Neural cell (in vitro differentiated cells): ENCODE measurements around the gene STAT3.

Experiments used
- EZH2 ChIP-seq: fragments of 200-600, 300-800 bp; shearing (Covaris generic), sonication (generic); IDR thresholded peaks from 2 replicates; pipeline ENCODE4 v1.6.1; 2014; ENCODE audit warnings: antibody characterized with exemption, low read length, borderline replicate concordance, mild to moderate bottlenecking; ENCODE audit not compliant: insufficient read depth, poor library complexity, severe bottlenecking
- POLR2AphosphoS5 ChIP-seq: IDR thresholded peaks from 2 replicates; pipeline ENCODE4 v1.6.1; 2012
- TF ChIP-seq, protein P1 (sequence below): fragments of 450-650 bp; IDR thresholded peaks from 2 replicates; pipeline ENCODE4 v1.5.1; 2014; ENCODE audit warnings: antibody characterized with exemption, mild to moderate bottlenecking, moderate library complexity; ENCODE audit not compliant: poor library complexity, severe bottlenecking

DNA sequence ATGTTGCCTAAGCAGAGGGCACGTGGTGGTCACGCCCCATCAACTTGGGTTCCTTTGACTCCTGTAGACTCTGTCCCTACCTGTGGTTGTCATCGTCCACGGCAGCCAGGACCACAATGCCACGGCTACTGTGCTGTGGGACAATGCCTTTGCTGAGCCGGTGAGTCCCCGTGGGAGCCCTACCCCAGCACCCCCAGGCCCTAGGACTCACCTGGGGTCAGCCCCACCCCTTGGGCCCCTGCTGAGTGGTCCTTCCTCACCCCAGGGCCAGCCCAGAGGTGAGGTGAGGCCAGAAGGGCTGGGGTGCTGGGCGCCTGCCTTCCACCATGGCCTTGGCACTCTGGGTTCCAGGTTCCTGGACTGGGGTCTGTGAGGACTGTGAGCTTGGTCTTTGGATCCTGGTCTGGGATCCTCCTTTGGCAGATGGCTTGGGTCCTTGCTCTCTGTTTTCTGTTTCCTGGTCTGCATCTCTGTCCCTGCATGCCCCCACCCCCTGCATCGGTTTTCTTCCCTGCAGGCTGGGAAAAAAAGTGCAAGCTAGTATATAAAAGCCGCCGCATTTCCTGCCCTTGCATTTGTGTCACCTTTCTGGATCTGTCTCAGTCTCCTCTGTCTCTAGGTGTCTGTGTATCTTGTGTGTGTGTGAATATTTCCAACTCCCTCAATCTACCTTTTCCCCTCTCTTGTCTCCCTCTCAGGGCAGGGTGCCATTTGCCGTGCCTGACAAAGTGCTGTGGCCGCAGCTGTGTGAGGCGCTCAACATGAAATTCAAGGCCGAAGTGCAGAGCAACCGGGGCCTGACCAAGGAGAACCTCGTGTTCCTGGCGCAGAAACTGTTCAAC, 82.5 kb downstream of the STAT3 start:
- TF ChIP-seq POLR2AphosphoS5, result no peak
- TF ChIP-seq, protein P1, sequence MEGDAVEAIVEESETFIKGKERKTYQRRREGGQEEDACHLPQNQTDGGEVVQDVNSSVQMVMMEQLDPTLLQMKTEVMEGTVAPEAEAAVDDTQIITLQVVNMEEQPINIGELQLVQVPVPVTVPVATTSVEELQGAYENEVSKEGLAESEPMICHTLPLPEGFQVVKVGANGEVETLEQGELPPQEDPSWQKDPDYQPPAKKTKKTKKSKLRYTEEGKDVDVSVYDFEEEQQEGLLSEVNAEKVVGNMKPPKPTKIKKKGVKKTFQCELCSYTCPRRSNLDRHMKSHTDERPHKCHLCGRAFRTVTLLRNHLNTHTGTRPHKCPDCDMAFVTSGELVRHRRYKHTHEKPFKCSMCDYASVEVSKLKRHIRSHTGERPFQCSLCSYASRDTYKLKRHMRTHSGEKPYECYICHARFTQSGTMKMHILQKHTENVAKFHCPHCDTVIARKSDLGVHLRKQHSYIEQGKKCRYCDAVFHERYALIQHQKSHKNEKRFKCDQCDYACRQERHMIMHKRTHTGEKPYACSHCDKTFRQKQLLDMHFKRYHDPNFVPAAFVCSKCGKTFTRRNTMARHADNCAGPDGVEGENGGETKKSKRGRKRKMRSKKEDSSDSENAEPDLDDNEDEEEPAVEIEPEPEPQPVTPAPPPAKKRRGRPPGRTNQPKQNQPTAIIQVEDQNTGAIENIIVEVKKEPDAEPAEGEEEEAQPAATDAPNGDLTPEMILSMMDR, result no peak
- no peak for TF ChIP-seq EZH2
